ENCODE data around the gene TTLL1. TPM values are rescaled to one million over a fixed set of nuclear protein-coding genes. Genes with fewer than 3 reads are reported as not detected.
"Not testable (repeated sequence)": the region's sequence is repeated elsewhere in the genome, so short reads cannot be mapped to it uniquely, and the experiment has no call there.

The TTLL1 gene
- polyA plus RNA-seq, 1 donor, result 9.6 TPM

DNA sequence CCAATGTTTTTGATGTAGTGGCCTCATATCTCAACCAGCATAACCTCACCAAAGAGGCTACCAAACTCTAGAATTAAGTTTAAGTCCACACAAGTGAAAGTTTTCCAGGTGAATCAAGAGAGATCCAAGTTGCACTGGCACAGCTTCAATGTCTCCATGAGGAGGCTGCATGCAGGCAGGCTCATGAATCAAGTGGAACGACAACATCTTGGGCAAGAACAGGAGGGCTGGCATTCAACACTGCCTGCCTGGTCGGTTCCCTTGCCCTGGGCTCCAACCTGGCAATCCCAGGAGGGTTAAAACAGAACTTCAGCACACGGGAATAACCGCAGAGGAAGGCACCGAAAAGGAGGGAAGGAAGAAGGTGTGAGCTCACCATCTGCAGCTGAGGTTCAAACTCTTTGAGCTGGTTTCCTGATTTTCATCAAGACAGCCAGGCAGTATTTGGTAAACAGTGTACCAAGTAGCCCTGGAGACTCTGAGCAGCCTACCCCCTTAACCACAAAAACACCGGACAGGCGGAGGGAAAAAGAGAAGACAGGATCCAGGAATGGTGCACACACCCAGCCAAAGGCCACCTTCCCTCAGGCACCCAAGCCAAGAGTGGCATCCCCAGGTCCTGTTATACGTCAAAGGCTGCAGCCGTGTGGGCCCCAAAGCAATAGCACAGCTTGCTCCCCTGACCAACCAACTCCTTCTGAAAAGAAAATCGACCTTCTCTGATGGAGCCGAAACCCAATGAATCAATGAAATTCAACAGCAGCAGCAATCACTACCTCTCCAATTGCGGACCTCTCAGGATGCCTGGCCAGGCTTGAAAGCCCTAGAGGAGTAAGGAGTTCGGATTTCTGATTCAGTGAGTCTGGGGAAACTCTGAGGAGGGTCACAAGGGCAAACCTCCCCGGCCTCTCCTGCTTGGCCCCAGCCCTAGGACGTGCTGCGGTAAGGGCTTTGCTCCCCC, 75.6 kb downstream of the TTLL1 start:
- DNase-seq (ENCODE audit: low read depth), result no peak

DNA sequence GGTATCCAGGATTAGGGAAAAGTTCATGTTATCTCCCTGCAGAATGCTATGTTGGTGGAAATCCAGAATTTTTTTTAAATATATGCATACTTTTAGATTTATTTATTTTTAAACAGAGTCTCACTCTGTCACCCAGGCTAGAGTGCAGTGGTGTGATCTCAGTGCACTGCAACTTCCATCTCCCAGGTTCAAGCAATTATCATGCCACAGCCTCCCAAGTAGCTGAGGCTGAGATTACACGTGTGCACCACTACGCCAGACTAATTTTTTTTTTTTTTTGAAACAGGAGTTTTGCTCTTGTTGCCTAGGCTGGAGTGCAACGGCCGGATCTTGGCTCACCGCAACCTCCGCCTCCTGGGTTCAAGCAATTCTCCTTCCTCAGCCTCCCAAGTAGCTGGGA, 76.8 kb downstream of the TTLL1 start:
- no peak for DNase-seq (ENCODE audit: low read depth)

DNA sequence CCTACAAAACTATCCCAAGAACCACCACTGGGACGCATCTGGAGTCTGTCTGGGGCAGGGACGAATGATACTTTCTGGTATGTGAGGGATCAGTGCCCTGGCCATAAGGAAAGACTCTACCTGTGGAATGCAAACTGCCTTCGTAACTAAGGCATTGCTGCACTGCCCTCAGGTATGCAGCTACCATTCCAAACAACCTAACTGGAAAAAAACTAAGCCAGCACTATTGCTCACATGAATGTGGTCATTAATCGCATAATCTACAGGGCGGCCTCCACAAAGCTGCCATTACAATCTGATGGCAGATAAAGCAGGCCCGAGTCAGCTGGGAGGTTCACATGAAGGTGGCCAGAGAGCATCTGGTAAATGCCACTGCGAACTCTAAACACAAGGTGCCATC, 78.1 kb downstream of the TTLL1 start:
- DNase-seq (ENCODE audit: low read depth), result no peak

DNA sequence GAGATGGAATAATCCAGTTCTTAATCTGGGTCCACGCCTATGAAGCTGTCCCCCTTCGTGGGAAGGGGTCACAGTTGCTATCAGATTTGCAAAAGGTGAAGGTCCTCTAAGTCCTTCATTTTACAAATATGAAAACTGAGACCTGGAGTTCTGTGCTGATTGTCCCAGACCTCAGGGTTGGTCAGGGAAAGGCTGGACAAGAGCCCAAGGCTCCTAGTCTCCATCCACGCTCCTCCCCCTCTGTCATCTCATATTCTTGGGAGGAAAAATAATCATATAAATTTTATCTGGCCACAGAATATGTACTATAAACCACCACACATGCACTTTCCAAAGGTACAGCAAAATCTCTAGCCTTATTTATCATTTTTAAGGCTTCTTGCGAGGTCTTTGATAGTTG, 79.7 kb downstream of the TTLL1 start:
- no peak for DNase-seq (ENCODE audit: low read depth)

DNA sequence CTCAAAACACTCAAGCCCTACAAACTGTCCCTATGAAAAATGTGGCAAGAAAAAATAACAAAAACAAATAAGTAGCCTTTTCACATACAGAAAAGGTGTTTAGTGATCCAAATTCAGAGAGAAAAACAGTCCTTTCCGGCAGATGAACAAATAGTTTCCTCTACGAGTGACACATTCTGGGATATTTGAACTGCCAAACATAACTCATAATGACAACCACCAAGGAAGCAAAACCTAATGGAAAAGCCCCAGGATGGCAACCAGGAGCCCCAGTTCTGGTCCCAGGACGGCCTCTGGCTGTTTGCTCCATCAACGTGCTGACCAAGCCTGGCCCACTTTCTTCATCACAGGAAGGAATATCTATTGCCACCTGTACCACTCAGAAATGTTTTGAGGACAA, 80.3 kb downstream of the TTLL1 start:
- DNase-seq (ENCODE audit: low read depth), result no peak

DNA sequence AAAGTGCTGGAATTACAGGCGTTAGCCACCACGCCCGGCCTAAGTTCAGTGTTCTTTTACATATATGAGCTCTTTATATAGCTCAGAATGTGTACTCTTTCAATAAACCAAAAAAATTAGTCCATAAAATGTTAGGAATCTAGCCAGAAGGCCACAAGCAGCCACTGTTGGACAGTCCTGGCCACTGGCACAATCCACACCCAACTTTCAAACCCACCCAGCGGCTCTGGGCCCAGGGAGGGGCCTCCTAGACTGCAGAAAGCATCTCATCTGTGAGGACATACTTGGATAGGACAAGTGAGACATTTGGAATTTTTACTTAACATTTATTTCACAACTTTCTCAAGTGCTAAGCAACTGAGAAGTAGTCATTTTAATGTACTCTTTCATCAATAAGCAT, 80.7 kb downstream of the TTLL1 start:
- no peak for DNase-seq (ENCODE audit: low read depth)

DNA sequence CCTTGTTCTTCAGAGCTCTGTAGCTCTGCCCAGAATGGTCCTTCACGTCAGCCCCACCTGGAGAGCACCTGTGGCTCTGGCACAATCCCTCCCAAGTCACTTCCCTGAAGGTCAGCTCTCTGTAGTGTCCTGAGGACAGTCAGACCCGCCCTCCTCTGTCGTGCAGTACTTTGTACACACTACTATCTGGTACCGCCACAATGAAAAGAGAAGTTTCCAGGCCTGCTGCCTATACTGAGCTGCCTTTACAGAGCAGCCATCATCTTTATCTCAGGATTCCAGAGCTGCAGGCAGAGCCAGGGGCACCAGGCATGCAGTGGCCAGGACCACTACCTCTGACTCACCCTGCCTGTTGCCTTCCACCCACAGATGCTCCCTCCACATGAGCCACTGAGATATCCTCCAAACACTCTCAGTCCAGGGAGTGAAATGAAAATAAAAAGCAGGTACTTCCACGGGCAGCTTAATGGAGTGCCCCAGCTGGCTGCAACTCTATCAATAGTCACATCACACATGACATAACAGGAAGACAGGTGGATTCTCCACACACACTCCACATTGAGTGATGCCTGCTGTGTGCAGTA, 81.6 kb downstream of the TTLL1 start:
- no peak for DNase-seq (ENCODE audit: low read depth)

DNA sequence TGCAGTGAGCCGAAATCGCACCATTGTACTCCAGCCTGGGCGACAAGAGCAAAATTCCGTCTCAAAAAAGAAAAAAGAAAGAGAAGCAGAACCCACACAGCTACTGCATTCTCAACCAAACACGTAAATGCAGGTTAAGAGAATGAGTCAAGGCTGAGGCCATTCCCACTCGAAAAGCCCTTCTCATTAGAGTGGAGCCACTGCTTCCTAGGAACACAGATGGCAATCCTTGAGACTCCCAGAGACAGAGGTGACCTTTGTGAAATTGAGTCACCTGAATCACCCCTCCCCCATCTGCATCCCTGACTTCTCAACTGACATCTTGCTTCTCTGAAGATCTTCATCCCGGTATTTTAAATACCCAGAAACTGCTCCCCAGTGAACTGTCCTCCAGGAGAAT, 82.4 kb downstream of the TTLL1 start:
- DNase-seq (ENCODE audit: low read depth), result no peak

DNA sequence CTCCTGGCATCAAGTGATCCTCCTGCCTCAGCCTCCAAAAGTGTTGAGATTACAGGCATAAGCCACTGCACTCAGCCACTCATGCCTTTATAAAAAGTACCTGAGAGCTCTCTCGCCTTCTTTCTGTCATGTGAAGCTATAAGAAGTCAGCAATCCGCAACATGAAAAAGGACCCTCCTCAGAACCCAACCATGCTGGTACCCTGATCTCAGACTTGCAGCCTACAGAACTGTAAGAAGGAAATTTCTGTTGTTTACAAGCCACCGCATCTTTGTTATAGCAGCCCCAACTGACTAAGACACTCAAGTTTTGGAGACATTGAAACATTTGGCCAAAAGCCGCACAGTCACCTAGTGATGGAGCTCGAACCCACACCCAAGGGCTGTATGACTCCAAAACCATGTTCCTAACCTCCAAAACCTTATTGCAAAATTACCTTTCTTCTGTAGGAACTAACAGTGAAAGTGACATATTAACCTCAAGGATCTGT, 83.1 kb downstream of the TTLL1 start:
- DNase-seq (ENCODE audit: low read depth), result no peak

DNA sequence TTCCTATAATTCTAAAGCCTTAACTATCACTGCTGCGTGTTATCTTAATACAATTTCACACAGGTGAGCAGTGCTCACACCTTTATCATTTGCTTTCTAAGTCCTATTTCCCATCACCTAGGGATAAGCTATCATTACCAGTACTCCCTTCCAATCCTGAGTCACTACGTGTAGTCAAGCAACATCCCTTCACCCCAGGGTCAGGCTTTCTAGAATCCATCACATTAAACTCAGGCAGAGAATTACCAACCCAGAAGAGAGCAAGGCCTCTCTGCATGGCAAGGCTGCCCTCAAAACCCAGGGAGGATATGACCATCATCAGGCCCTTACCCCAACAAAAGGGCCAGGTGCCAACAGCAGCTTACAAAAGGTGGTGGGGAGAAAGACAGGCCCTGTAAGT, 84.1 kb downstream of the TTLL1 start:
- DNase-seq (ENCODE audit: low read depth), result no peak

DNA sequence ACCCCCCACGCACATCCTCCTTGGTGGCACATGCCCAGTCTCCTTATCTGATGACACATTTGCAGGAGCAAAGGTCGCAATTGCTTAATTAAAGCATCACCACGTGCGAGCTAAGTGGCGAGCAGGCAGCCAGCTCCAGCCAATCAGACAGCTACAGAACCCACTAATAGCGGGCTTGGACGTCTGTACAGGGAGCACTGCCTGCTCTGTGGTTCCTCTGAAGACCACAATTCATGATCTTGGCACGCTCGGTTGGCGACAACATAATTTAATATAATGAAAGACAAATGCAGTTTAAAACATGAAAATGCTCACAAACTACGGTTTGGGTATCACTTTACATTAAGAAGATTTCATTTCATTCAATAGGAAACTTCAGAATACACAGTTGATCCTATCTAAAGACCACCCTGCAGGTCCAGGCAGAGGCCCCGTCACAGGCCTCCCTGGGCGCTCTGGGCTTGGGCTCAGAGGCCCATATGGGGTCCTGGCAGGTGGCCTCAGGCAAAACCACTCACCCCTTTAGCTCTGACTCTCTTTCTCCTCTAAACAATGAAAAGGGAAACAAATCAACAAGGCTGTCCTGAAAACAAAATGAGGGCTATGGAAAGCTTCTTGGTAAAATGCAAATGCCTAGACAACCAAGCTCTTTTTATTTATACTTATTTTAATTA, 84.7 kb downstream of the TTLL1 start:
- no peak for DNase-seq (ENCODE audit: low read depth)

DNA sequence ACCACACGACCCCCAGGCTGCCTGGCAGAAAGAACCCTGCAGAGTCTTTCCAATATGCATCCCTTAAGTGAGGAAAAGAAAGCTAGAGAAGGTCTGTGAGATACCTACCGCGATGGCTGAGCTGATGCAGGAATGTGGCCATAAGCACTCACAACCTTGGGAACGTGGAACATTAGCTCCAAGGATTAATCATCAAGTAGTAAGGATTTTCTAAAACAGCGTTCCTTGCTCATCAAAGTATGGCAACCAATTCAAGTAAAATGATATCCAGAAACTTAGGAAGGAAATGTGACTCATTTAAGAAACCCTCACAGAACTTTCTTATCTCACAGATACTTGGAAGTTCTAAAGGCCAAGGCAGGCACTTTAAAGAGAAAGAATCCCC, 87.0 kb downstream of the TTLL1 start:
- no peak for DNase-seq (ENCODE audit: low read depth)

DNA sequence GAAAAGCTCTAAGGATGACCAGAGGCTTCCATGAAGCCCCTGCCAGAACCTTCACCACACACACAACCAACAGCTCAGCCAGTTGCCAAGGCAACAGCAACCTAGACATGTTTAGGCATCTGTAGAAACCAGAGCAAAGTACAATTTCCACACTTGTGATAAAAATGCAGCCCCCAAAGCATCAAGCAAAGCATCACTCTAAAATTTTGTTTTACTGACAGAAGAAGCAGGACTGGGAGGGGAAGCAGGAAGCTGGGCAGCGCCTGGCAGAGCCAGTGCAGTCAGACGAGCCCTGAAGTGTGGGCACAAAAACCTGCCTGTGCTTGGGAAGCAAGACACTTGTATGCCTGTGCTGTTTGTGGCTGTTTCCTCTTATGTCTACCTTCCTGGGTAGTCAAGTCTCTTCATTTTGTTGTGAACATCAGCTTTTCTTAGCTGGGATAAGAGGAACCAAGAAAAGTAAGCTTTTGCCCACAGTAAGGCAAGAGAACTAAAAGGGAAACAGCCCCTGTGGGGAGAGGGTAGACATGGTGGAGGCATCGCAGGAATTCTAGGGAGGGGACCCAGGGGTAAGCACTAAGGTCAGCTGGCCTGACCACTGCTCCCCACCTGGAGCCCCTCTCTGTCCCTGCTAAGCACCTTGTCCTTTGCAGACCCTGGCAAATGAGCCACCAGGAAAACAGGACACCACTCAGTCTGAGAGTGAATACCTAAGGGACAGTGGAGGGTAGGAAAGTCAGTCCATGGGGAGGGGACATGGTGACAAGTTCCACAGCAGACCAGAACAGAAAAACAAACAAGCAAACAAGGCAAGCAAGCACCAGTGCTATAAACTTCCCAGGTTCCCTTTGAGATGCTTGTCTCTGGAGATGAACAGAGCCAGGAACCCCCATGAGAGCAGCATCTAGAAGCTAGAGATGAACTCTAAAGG, 87.7 kb downstream of the TTLL1 start:
- no peak for DNase-seq (ENCODE audit: low read depth)

DNA sequence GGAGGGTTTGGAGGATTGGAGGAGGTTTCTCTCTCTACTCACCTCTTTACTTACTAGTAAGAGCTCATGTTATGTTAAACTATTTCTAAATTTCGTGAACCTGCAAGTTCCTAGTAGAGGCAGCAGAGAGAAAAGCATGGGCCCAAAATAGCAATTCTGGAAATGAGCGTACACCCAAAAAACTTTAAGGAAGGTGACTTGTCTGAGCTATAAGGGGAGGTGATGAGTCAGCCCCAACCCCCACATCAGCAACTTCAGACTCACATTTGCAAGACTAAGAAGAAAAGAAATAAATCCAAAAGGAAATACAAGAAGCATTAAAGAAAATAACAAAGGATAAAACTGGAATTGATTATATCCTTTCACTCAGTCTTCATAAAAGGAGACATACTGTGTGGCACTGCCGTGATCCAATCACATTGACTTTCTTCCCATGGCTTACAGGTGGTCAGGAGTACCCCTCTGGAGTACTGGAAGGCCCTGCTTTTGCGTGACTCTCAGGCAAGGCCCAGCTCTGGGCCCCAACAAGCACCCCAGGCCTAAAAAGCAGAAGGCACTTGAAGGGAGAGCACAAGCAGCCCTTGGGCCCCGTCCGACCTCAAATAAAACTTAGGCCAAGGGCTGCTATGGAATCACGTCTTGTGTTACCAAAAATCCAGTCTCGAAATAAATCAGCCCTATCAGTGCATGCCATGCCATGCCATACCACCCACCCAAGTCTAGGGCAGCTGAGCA, 88.6 kb downstream of the TTLL1 start:
- no peak for DNase-seq (ENCODE audit: low read depth)

DNA sequence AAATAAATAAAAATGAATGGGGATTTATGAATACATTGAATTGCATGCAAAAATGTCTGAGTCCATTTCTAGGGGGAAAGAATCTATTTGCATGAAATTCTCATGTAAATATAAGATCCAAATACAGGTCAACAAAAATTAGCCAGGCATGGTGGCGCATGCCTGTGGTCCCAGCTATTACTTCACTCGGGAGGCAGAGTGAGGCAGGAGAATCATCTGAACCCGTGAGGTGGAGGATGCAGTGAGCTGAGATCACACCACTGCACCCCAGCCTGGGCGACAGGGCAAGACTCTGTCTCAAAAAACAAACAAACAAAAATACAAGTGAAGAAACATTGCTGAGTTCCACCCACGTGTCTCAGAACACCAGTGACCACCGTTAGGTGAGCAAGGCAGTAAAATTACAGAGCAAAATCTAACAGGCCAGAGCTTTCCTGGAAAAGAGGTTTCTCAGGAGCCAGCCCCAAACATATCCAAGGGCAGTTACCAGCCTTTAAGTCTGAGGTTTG, 91.6 kb downstream of the TTLL1 start:
- no peak for DNase-seq (ENCODE audit: low read depth)

DNA sequence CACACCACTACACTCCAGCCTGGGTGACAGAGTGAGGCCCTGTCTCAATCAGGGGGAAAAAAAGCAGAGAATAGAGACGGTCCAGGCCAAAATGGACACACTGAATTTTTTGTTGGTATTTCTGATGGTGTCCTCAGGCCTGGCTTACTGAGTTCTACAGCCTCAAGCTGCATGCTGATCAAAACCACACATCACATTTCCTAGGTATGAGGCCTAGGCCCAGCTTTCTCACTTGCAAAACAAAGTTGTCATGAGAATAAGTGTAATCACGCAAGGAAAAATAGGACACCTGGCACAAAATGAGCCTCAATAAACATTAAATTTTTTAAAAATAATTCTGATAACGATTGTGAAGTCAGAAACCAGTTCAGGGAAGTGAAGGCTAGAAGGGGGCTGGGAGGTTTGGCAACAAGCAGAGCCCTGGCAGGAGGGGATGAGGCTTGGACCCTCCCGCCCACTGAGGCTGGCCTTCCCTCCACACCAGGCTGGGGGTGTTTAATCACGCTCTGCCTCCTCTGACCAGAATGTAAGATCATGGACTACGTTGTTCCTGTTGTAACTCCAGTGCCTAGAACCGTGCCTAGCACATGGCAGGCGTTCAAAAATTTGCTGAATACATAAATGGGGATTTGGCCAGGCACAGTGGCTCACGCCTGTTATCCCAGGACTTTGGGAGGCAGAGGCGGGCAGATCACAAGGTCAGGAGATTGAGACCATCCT, 92.4 kb downstream of the TTLL1 start:
- DNase-seq (ENCODE audit: low read depth), result no peak

DNA sequence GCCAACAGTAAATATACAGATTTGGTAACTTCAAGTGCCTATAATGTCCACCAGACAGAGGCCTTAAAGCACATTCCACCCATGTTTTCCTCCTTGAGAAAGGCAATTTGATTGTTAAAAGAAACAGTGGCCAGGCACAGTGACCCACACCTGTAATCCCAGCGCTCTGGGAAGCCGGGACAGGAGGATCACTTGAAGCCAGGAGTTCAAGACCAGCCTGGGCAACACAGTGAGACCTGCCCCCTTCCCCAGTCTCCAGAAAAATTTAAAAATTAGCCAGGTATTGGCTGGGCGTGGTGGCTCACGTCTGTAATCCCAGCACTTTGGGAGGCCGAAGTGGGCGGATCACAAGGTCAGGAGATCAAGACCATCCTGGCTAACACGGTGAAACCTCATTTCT, 93.5 kb downstream of the TTLL1 start:
- DNase-seq (ENCODE audit: low read depth), result not testable (repeated sequence)

DNA sequence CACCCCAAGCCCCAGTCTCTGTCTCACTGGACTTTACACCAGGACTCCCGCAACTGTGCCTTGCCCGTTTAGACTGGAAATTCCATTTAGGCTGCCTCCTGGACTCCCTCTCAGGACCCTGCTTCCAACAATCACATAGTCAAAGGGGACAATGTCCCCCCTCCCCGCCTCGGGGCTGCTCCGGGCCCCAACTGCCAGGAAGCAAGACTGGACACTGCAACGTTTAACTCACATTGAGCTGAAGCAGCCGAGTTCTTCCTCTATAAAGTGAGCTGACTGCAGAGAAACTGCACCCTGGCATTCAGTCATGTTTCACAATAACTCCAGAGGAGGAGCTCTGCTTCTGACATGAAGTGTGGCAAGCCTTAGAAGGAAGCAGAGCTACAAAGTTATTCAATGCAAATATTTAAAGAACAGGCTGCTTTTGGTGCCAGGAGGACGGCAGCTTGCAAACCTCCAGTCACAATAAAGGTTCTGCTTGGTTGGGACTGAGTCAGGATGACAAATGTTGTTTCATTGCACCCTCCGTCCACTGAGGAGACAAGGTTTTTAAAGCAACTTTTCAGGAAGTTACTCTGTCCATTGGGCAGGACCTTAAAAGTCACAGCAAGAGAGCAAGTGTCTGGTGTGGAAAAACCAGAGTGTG, 94.2 kb downstream of the TTLL1 start:
- DNase-seq (ENCODE audit: low read depth), result peak; percentile 67

DNA sequence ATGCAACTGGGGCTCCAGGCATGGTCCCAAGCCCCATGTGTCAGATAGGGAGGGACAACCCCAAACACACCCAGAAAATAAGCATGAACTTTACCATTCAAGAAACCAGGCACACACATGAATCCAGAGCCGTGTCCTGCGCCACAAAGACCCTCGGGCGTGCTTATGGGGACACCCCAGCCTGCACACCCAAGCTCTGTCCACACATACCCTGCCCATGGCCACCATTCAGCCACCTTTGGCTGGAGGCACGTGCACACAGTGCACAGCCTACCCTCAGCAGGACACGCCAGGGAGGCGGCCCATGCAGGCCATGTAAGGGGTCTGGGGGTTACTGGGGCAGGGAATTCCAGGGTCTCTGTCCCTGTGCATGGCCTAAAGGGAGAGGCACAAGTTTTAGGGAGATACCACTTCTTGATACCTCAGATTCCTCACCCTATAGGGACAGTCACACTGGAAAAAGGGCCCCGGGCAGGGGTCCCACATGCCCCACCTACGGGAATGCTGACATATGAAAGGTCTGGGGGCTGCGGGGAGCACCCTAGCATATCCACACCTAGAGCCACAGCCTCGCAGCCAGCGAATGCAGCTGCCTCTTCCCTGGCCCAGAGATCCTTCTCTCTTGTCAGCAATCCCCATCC, 94.8 kb downstream of the TTLL1 start:
- DNase-seq (ENCODE audit: low read depth), result no peak
